ENCODE results near the gene TPRN. TPM values are rescaled to one million over a fixed set of nuclear protein-coding genes. Genes with fewer than 3 reads are reported as not detected.

Gene TPRN
- total and polyA plus RNA-seq, 2 experiments from 2014 or later, result 6.4 to 29.2 TPM

DNA sequence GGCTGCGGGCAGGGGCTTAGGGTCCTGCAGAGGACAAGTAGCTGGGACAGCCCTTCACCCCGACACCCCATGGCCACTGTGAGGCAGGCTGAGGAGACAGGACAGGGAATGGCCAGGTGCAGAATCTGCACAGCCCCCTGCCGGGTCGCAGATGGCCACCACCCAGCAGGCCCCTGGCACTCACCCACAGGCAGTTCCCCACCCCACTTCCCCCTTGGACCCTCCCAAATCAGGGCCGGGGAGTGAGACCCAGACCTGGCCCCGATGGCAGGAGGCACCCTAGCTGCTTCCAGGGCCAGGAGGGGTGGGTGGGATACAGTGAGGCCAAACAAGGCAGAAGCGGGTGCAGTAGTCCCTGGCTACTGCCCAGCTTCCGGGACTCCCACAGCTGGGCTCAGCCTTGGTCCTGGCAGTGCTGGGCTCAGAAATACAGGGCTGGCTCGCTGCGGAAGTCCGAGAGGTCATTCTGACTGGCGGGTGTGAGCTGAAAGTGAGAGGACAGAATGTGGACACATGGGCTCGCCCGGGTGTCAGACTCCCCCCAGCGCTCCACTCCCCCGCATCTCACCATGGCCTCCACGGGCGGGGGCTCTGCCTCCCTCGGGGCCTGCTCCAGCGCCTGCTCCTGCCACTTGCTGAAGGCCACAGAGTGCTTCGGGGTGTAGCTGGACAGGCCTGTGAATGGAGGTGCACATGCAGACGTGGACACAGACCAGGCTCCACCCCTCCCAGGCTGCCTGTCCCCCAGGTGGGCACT lies 8.7 kb downstream of the TPRN start:
- no peak overlapping the region for H3K27ac ChIP-seq (ENCODE audit: low read depth)
- Mint-ChIP-seq H3K4me1 (peaks cover 16% of the 10 kb centered on the region), H3K4me3 (no peak overlapping the region), H3K9me3 (no peaks in the 10 kb centered on the region; the same call in 2 of the 3 replicates), H3K27ac (no peak overlapping the region), H3K36me3 (ENCODE audit: low read depth) (peaks cover 5% of the 10 kb centered on the region), H3K27me3 (ENCODE audit: insufficient read depth, low read depth, poor library complexity) (peaks cover 12% of the 10 kb centered on the region)
- H3K4me1 ChIP-seq (ENCODE audit: insufficient read depth), result peaks cover 13% of the 10 kb centered on the region
- H3K4me2 ChIP-seq, result no peak overlapping the region
- H3F3A ChIP-seq (replicated peaks; ENCODE audit: low read depth), result 0 out of 2 replicates have a peak, but pooled peaks cover 4% of the 10 kb centered on the region
- H3K4me3 ChIP-seq, result no peak overlapping the region
- peaks cover 4% of the 10 kb centered on the region; the same call in 1 of the 2 replicates for H4K20me1 ChIP-seq (replicated peaks; ENCODE audit: insufficient read depth)
- no peak overlapping the region for H2AFZ ChIP-seq
- TF ChIP-seq EZH2 (IDR thresholded peaks at IDR 0.05; ENCODE audit: low read depth, unreplicated experiment), result no peak
- no peak for TF ChIP-seq EZH2phosphoT487 (IDR thresholded peaks at IDR 0.05; ENCODE audit: unreplicated experiment)
- TF ChIP-seq CREB1 (CRISPR knock-in tag; IDR thresholded peaks at IDR 0.05; ENCODE audit: low read depth), result no peak
- TF ChIP-seq, protein P1, sequence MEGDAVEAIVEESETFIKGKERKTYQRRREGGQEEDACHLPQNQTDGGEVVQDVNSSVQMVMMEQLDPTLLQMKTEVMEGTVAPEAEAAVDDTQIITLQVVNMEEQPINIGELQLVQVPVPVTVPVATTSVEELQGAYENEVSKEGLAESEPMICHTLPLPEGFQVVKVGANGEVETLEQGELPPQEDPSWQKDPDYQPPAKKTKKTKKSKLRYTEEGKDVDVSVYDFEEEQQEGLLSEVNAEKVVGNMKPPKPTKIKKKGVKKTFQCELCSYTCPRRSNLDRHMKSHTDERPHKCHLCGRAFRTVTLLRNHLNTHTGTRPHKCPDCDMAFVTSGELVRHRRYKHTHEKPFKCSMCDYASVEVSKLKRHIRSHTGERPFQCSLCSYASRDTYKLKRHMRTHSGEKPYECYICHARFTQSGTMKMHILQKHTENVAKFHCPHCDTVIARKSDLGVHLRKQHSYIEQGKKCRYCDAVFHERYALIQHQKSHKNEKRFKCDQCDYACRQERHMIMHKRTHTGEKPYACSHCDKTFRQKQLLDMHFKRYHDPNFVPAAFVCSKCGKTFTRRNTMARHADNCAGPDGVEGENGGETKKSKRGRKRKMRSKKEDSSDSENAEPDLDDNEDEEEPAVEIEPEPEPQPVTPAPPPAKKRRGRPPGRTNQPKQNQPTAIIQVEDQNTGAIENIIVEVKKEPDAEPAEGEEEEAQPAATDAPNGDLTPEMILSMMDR (conservative IDR thresholded peaks at IDR 0.05; ENCODE audit: low read depth in 2 of 2), result no peak
- ATAC-seq, result no peak
- H3K9me2 ChIP-seq (ENCODE audit: insufficient read depth), result no peaks in the 10 kb centered on the region
- DNase-seq (ENCODE audit: low spot score), result no peak
- H3K27me3 ChIP-seq (ENCODE audit: insufficient read depth), result no peaks in the 10 kb centered on the region
- no peaks in the 10 kb centered on the region for H3K36me3 ChIP-seq (ENCODE audit: insufficient read depth)
- peaks cover 36% of the 10 kb centered on the region for H3K79me2 ChIP-seq (replicated peaks; ENCODE audit: insufficient read depth)

DNA sequence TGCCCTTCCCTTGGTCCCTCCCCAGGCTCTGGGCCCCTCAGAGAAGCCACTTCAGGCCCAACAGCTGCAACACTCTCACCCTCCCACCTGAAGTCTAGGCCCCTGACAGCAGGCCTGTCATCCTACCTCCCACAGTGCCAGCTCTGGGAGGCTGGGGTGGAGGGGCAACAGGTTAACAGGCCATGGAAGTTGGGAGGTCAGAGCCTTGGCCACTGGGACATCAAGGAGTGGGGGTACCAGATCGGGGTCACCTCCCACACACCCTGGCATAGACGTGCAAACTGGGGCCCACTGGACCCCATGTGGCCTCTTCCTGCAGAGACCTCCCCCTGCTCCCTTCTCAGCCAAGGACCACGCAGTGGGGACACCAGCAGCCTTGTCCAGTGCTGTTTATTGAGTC lies 9.3 kb downstream of the TPRN start:
- Mint-ChIP-seq H3K27ac (no peak overlapping the region), H3K4me1 (peaks cover 16% of the 10 kb centered on the region), H3K4me3 (no peak overlapping the region), H3K9me3 (no peaks in the 10 kb centered on the region; the same call in 2 of the 3 replicates), H3K27me3 (ENCODE audit: insufficient read depth, low read depth, poor library complexity) (peaks cover 12% of the 10 kb centered on the region), H3K36me3 (ENCODE audit: low read depth) (peaks cover 5% of the 10 kb centered on the region)
- Histone ChIP-seq H3K9me2 (ENCODE audit: insufficient read depth) (no peaks in the 10 kb centered on the region), H2AFZ (no peak overlapping the region), H3F3A (replicated peaks; ENCODE audit: low read depth) (0 out of 2 replicates have a peak, but pooled peaks cover 4% of the 10 kb centered on the region), H3K27me3 (ENCODE audit: insufficient read depth) (no peaks in the 10 kb centered on the region), H3K36me3 (ENCODE audit: insufficient read depth) (no peaks in the 10 kb centered on the region), H3K79me2 (replicated peaks; ENCODE audit: insufficient read depth) (peaks cover 36% of the 10 kb centered on the region), H4K20me1 (replicated peaks; ENCODE audit: insufficient read depth) (peaks cover 5% of the 10 kb centered on the region; the same call in 1 of the 2 replicates), H3K4me3 (no peak overlapping the region), H3K27ac (ENCODE audit: low read depth) (no peak overlapping the region), H3K4me2 (no peak overlapping the region), H3K4me1 (ENCODE audit: insufficient read depth) (peaks cover 13% of the 10 kb centered on the region)
- DNase-seq (ENCODE audit: low spot score), result no peak
- no peak for TF ChIP-seq EZH2phosphoT487 (IDR thresholded peaks at IDR 0.05; ENCODE audit: unreplicated experiment)
- ATAC-seq, result no peak

DNA sequence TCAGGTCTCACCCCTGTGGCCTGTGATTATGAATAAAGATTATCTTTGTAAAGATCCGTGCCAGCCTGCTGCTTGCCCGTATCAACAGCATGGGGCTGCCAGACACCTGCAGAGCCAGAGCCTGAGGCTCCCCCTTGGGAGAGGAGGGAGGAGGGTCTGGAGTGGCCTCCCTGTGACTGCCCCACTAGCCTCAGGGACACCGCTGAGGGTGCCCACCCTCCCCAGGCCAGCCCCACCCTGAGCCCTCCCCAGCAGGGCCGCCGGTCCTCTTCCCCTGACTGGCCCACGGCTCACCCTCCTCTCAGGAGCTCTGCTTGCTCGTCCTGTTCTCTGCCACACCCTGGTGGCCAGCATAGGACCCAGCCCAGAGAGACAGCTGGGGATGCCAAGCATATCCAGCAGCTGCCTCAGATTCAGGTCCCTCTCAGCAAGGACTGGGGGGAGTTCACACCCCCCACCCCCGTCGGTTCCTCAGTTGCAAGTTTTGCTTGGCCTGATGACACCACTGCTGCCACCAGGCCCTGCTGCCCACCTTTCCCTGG lies 10.2 kb downstream of the TPRN start:
- no peak overlapping the region for H3K27ac ChIP-seq (ENCODE audit: low read depth)
- H3K4me1 ChIP-seq (ENCODE audit: insufficient read depth), result peaks cover 13% of the 10 kb centered on the region
- H3K27me3 ChIP-seq (ENCODE audit: insufficient read depth), result no peaks in the 10 kb centered on the region
- peaks cover 5% of the 10 kb centered on the region; the same call in 1 of the 2 replicates for H4K20me1 ChIP-seq (replicated peaks; ENCODE audit: insufficient read depth)
- Mint-ChIP-seq H3K36me3 (ENCODE audit: low read depth) (peaks cover 5% of the 10 kb centered on the region), H3K4me3 (peak overlapping the region; percentile 53), H3K9me3 (no peaks in the 10 kb centered on the region; the same call in 2 of the 3 replicates), H3K27ac (no peak overlapping the region), H3K4me1 (peaks cover 15% of the 10 kb centered on the region), H3K27me3 (ENCODE audit: insufficient read depth, low read depth, poor library complexity) (peaks cover 12% of the 10 kb centered on the region)
- no peak for TF ChIP-seq JUNB (IDR thresholded peaks at IDR 0.05; ENCODE audit: unreplicated experiment)
- TF ChIP-seq, protein P1 (conservative IDR thresholded peaks at IDR 0.05; ENCODE audit: low read depth in 2 of 2), result peak in 1 of 2 experiments; percentile 21; a peak in 1 of 4 replicates
- no peak for DNase-seq (ENCODE audit: low spot score)
- H2AFZ ChIP-seq, result no peak overlapping the region
- H3K4me3 ChIP-seq, result no peak overlapping the region
- peaks cover 33% of the 10 kb centered on the region for H3K79me2 ChIP-seq (replicated peaks; ENCODE audit: insufficient read depth)
- ATAC-seq, result no peak
- no peaks in the 10 kb centered on the region for H3K9me2 ChIP-seq (ENCODE audit: insufficient read depth)
- 0 out of 2 replicates have a peak, but pooled peaks cover 4% of the 10 kb centered on the region for H3F3A ChIP-seq (replicated peaks; ENCODE audit: low read depth)
- H3K4me2 ChIP-seq, result no peak overlapping the region
- no peaks in the 10 kb centered on the region for H3K36me3 ChIP-seq (ENCODE audit: insufficient read depth)

Measured in GM23338 (cell line).